Transverse colon (tissue), 4 donors: ENCODE measurements around the gene HTR3A. TPM values are rescaled to one million over a fixed set of nuclear protein-coding genes. Genes with fewer than 3 reads are reported as not detected.

Experiments used
- DNase-seq: peaks from one replicate; pipeline ENCODE4 v3.0.0-alpha.2; 2019
- H3K27ac ChIP-seq, 4 donors: fragments of 200-600 bp; sonication (generic); 2 replicates each; pipeline ENCODE4 v1.5.1; 2016 to 2018; ENCODE audit warnings: inconsistent platforms in 4 of 4
- H3K27me3 ChIP-seq: fragments of 200-600 bp; sonication (generic); 2 replicates; pipeline ENCODE4 v1.5.1; 2017; ENCODE audit warnings: inconsistent platforms
- H3K36me3 ChIP-seq, 4 donors: fragments of 200-600 bp; sonication (generic); 2 replicates each; pipeline ENCODE4 v1.5.1; 2017 to 2019; ENCODE audit warnings: inconsistent platforms in 4 of 4
- H3K4me1 ChIP-seq, 4 donors: fragments of 200-600 bp; sonication (generic); 2 replicates each; pipeline ENCODE4 v1.5.1; 2017 to 2020; ENCODE audit warnings: inconsistent platforms in 4 of 4
- H3K4me3 ChIP-seq, 4 donors: fragments of 200-600 bp; sonication (generic); 1 replicate in 1 of 4; 2 replicates in 3 of 4; pipeline versions ENCODE4 v1.5.1 to v1.6.1; 2017 to 2019; ENCODE audit warnings: inconsistent platforms in 4 of 4
- H3K9me3 ChIP-seq, 2 donors: fragments of 200-600 bp; sonication (generic); 2 replicates each; pipeline ENCODE4 v1.5.1; 2017 to 2019; ENCODE audit warnings: inconsistent platforms in 2 of 2
- EP300 ChIP-seq: sonication (generic); formaldehyde crosslinking; IDR thresholded peaks from one replicate; pipeline ENCODE4 v1.6.1; 2017; ENCODE audit warnings: antibody characterized with exemption, low read depth
- POLR2A ChIP-seq: fragments of 450-650 bp; IDR thresholded peaks from one replicate; pipeline ENCODE4 v1.6.1; 2016; ENCODE audit warnings: antibody characterized with exemption, mild to moderate bottlenecking, moderate library complexity
- POLR2AphosphoS5 ChIP-seq, 3 donors: sonication (generic); formaldehyde crosslinking; IDR thresholded peaks; one replicate each; pipeline ENCODE4 v1.6.1; 2016; ENCODE audit warnings: antibody characterized with exemption in 3 of 3
- WGBS, 2 donors: methylation state at CpG; one replicate each; pipeline ENCODE4 v1.1.5; 2018; ENCODE audit warnings: low coverage in 1 of 2; 5-methylcytosine and 5-hydroxymethylcytosine counted together
- in situ Hi-C, 4 donors: fragments of 200-750 bp; cut with MboI; loops; one replicate each; pipeline versions ENCODE4 v1.15.0 to v1.15.1; 2017; ENCODE audit warnings: low sequenced_read_pairs in 3 of 4, low pct_ligation_motif_present in 1 of 4, low pct_unique_long_range_greater_than_20kb in 1 of 4
- intact Hi-C: fragments of 100-400 bp; cut with DNase I; formaldehyde crosslinking; loops from one replicate; pipeline ENCODE4 v1.15.1; 2023; ENCODE audit warnings: low total_unique reads
- total RNA-seq, 4 donors: library from RNA; depleted of rRNA; stranded (reverse); fragments of >200 nt; gene quantifications; one replicate each; pipeline ENCODE4 v1.1.0, GENCODE V29; 2016
- TF ChIP-seq, protein P1 (sequence below), 5 experiments: fragments of 200-600 bp in 3 of 5; fragments of 450-650 bp in 2 of 5; sonication (generic) in 3 of 5; IDR thresholded peaks; 1 replicate in 2 of 5; 2 replicates in 3 of 5; pipeline ENCODE4 v1.5.1; 2016 to 2017; ENCODE audit warnings: antibody characterized with exemption in 5 of 5, inconsistent platforms in 3 of 5, mild to moderate bottlenecking in 2 of 5, moderate library complexity in 1 of 5

HTR3A gene
- total RNA-seq, 4 donors from 2014 or later, result 0.41 to 0.95 TPM; not detected in 2

- WGBS, 2 donors, result 36 to 86% methylated on average over 1 of the region's 1 CpG
- in situ Hi-C loops, result no loop called here
Observed at GRCh38 chr11:113967361-113967760, 7.5 kb upstream of the HTR3A start.

DNA sequence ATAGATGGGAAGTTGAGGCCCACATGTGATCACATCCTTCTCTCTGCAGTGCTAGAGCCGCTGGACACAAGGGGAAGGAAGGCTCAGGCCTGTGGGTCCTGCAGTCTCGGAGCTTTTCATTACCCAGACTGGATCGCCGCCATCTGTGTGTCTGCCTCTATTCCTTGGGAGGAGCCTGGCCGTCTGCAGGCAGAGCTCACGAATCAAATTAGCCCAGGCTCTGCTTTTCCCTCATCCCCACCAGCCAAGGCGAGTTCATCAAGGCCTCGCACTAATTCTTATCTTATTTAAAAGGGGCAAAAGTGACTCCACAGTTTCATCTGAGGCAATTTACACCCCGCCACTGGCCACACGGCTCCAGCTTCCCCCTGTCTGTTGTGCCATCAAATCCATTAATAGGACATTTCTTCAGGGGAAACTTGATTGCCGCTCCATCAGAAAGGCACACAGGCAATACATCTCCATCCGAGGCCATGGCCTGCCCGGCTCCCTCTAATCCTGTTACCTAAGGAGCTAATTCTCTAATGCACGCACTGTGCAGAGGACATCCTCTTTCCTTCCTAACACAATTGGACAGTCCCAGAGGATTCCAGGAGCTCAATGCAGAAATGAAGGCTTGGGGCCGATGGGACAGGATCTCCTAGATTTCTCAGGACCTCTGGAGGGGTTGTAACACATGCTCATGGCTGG is 3.3 kb upstream of the HTR3A start:
- Histone ChIP-seq H3K27ac (no peak overlapping the region), H3K27me3 (peaks cover 12% of the 10 kb centered on the region), H3K4me3 (no peak overlapping the region), H3K36me3 (no peaks in the 10 kb centered on the region), H3K4me1 (peaks cover 0 to 4% (median 0%) of the 10 kb centered on the region in 4 donors), H3K9me3 (no peaks in the 10 kb centered on the region)
- TF ChIP-seq, protein P1, sequence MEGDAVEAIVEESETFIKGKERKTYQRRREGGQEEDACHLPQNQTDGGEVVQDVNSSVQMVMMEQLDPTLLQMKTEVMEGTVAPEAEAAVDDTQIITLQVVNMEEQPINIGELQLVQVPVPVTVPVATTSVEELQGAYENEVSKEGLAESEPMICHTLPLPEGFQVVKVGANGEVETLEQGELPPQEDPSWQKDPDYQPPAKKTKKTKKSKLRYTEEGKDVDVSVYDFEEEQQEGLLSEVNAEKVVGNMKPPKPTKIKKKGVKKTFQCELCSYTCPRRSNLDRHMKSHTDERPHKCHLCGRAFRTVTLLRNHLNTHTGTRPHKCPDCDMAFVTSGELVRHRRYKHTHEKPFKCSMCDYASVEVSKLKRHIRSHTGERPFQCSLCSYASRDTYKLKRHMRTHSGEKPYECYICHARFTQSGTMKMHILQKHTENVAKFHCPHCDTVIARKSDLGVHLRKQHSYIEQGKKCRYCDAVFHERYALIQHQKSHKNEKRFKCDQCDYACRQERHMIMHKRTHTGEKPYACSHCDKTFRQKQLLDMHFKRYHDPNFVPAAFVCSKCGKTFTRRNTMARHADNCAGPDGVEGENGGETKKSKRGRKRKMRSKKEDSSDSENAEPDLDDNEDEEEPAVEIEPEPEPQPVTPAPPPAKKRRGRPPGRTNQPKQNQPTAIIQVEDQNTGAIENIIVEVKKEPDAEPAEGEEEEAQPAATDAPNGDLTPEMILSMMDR (IDR thresholded peaks at IDR 0.05), result no peak
- no peak for TF ChIP-seq EP300
- TF ChIP-seq POLR2A, result no peak
- no peak for TF ChIP-seq POLR2AphosphoS5 (IDR thresholded peaks at IDR 0.05)
- WGBS, 2 donors, result 79 to 80% methylated on average over 7 to 15 of the region's 15 CpGs
- in situ Hi-C loops (no loop called here), intact Hi-C loops (no loop called here)
- no peak for DNase-seq

More at GRCh38 chr11:113967361-113967760, 7.5 kb upstream of the HTR3A start:
- no peak for DNase-seq
- H3K4me3 ChIP-seq, result no peak overlapping the region
- intact Hi-C loops, result no loop called here
- H3K27me3 ChIP-seq, result peaks cover 4% of the 10 kb centered on the region
- TF ChIP-seq POLR2AphosphoS5 (IDR thresholded peaks at IDR 0.05), result no peak
- no peak for TF ChIP-seq EP300
- no peaks in the 10 kb centered on the region for H3K9me3 ChIP-seq
- no peaks in the 10 kb centered on the region for H3K36me3 ChIP-seq
- no peak overlapping the region for H3K27ac ChIP-seq
- H3K4me1 ChIP-seq, result no peaks in the 10 kb centered on the region

DNA sequence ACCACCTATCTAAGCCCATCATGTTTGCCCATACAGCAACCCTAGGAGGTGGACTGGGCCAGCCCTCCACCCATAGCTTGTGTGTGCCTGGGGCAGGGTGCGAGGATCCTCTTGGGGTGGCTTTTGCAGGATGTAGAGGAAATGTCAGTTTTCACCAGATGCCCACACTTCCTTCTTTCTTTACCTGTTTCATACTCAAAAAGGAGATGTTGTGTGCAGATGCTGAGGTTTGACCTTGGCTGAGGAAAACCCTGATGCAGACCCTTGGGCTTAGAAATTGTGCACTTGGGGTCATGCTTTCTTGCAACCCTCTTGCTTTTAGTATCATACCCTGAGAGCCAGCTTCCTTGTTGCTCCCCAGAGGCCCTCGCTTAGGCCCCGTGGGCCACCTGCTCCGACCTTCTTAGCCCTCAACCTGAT is 2.2 kb downstream of the HTR3A start:
- TF ChIP-seq POLR2AphosphoS5 (IDR thresholded peaks at IDR 0.05) (no peak), POLR2A (no peak), EP300 (no peak)
- TF ChIP-seq, protein P1 (IDR thresholded peaks at IDR 0.05), result no peak
- no peaks in the 10 kb centered on the region for H3K9me3 ChIP-seq
- no peak overlapping the region for H3K27ac ChIP-seq
- 61% methylated on average over 4 of the region's 4 CpGs; no CpG with 5 or more reads in 1 of the 2 donors for WGBS, 2 donors
- H3K4me3 ChIP-seq, result no peak overlapping the region
- H3K27me3 ChIP-seq, result peaks cover 20% of the 10 kb centered on the region
- intact Hi-C loops, result no loop called here
- H3K4me1 ChIP-seq, result peaks cover 0 to 4% (median 0%) of the 10 kb centered on the region in 4 donors
- in situ Hi-C loops, result no loop called here
- no peak for DNase-seq
- no peaks in the 10 kb centered on the region for H3K36me3 ChIP-seq

DNA sequence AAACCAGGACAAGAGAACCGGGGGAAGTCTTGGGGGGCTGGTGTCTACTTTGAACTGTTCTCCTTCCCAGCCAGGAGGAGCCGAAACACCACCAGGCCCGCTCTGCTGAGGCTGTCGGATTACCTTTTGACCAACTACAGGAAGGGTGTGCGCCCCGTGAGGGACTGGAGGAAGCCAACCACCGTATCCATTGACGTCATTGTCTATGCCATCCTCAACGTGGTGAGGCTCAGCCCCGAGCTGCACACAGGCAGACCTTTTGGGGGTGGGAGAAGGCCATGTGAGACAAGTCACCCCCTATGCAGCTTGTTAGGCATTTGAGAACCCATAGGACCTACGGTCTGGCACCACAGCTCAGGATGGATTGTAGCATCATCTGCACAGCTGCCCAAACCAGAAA is 2.8 kb downstream of the HTR3A start:
- H3K4me1 ChIP-seq, result peaks cover 0 to 4% (median 0%) of the 10 kb centered on the region in 4 donors
- no peak for DNase-seq
- H3K36me3 ChIP-seq, result no peaks in the 10 kb centered on the region
- H3K9me3 ChIP-seq, result no peaks in the 10 kb centered on the region
- TF ChIP-seq, protein P1 (IDR thresholded peaks at IDR 0.05), result no peak
- TF ChIP-seq POLR2AphosphoS5 (IDR thresholded peaks at IDR 0.05) (no peak), POLR2A (no peak), EP300 (no peak)
- H3K4me3 ChIP-seq, result no peak overlapping the region
- H3K27me3 ChIP-seq, result peaks cover 20% of the 10 kb centered on the region
- intact Hi-C loops (no loop called here), in situ Hi-C loops (no loop called here)
- no peak overlapping the region for H3K27ac ChIP-seq
- 82% methylated on average over 11 of the region's 11 CpGs; no CpG with 5 or more reads in 1 of the 2 donors for WGBS, 2 donors
